GM11168 (cell line): Measurements from ENCODE around the gene FKBP5.
"Not testable (repeated sequence)": the region's sequence is repeated elsewhere in the genome, so short reads cannot be mapped to it uniquely, and the experiment has no call there.

Experiments used
- in situ Hi-C: fragments of 300-500 bp; cut with MboI; formaldehyde crosslinking; loops from one replicate; pipeline ENCODE4 v1.12.0; 2022; ENCODE audit warnings: low sequenced_read_pairs; ENCODE audit not compliant: unreplicated experiment

Gene FKBP5

GRCh38 chr6:35694462-35694861 is 5.7 kb upstream of the FKBP5 start:
- in situ Hi-C loops = no loop called here

GRCh38 chr6:35691027-35691824 is 2.5 kb upstream of the FKBP5 start:
- in situ Hi-C loops = no loop called here

GRCh38 chr6:35690484-35690883 is 1.8 kb upstream of the FKBP5 start:
- in situ Hi-C loops = no loop called here

GRCh38 chr6:35690006-35690405 is 1.3 kb upstream of the FKBP5 start:
- in situ Hi-C loops = not testable (repeated sequence)

- in situ Hi-C loops = no loop called here
These were observed 784 bp downstream of the FKBP5 start for GRCh38 chr6:35687658-35688604.

GRCh38 chr6:35686873-35687555 is 1.7 kb downstream of the FKBP5 start:
- in situ Hi-C loops = no loop called here

GRCh38 chr6:35686436-35686835 is 2.3 kb downstream of the FKBP5 start:
- in situ Hi-C loops = no loop called here

- in situ Hi-C loops = no loop called here
These were observed 5.4 kb downstream of the FKBP5 start for GRCh38 chr6:35683267-35683666.

GRCh38 chr6:35681298-35681697 is 7.4 kb downstream of the FKBP5 start:
- in situ Hi-C loops = no loop called here

GRCh38 chr6:35679399-35679798 is 9.3 kb downstream of the FKBP5 start:
- in situ Hi-C loops = no loop called here

- in situ Hi-C loops = no loop called here
These were observed 9.9 kb downstream of the FKBP5 start for GRCh38 chr6:35678814-35679213.

- in situ Hi-C loops = no loop called here
These were observed 10.6 kb downstream of the FKBP5 start for GRCh38 chr6:35678021-35678654.

GRCh38 chr6:35677456-35677855 is 11.3 kb downstream of the FKBP5 start:
- in situ Hi-C loops = no loop called here

GRCh38 chr6:35675871-35676459 is 12.8 kb downstream of the FKBP5 start:
- in situ Hi-C loops = no loop called here

- in situ Hi-C loops = no loop called here
These were observed 14.1 kb downstream of the FKBP5 start for GRCh38 chr6:35674594-35674993.

GRCh38 chr6:35673755-35674154 is 15.0 kb downstream of the FKBP5 start:
- in situ Hi-C loops = no loop called here

- in situ Hi-C loops = not testable (repeated sequence)
These were observed 15.4 kb downstream of the FKBP5 start for GRCh38 chr6:35673284-35673666.

- in situ Hi-C loops = not testable (repeated sequence)
These were observed 18.3 kb downstream of the FKBP5 start for GRCh38 chr6:35670453-35670852.

- in situ Hi-C loops = no loop called here
These were observed 19.2 kb downstream of the FKBP5 start for GRCh38 chr6:35669451-35670045.
